ENCODE data around the gene NXPE3. TPM values are rescaled to one million over a fixed set of nuclear protein-coding genes. Genes with fewer than 3 reads are reported as not detected.

Gene NXPE3
- total and polyA plus RNA-seq, 2 of the 8 experiments (the other 6 are each of a cell fraction or from before 2014, with no cell fraction given), result 10.9 to 22.7 TPM

DNA sequence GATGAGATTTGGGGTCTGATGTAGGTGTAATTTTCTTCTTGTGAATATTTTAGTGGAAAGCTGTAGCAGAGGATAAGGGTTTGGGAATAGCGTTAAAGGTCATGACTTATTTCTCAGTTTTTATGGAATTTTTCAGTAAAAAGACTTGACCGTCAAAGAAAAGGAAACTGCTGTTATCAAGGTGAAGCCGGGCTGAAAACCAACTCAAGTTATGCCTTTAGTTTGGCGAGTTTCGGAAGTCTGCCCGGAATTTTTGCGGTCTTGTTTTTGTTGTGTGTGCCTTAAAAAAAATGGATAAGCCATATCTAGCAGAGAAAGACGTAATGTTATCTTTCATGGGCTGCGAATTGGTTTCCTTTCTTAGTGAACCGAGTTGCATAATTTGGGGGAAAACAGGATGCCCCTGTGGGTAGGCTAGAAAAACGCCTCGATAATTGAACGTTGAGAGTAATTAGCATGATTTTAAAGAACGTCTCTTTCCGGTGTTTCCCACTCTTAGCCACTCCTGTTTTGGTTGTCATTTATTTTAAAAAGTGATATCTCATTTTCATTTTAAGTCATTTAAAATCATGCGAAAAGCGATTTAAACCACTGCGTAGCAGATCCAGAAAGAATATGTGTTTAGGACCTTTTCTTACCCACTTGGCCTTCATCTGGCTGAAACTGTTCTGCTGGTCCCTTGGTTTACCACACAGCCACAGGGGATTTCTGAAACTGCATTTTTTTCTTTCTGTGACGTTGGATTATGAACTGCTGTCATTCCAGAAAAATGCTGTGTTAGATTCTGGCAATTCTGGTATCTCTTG, 71.4 kb downstream of the NXPE3 start (continued):
- TF ChIP-seq, protein P1, sequence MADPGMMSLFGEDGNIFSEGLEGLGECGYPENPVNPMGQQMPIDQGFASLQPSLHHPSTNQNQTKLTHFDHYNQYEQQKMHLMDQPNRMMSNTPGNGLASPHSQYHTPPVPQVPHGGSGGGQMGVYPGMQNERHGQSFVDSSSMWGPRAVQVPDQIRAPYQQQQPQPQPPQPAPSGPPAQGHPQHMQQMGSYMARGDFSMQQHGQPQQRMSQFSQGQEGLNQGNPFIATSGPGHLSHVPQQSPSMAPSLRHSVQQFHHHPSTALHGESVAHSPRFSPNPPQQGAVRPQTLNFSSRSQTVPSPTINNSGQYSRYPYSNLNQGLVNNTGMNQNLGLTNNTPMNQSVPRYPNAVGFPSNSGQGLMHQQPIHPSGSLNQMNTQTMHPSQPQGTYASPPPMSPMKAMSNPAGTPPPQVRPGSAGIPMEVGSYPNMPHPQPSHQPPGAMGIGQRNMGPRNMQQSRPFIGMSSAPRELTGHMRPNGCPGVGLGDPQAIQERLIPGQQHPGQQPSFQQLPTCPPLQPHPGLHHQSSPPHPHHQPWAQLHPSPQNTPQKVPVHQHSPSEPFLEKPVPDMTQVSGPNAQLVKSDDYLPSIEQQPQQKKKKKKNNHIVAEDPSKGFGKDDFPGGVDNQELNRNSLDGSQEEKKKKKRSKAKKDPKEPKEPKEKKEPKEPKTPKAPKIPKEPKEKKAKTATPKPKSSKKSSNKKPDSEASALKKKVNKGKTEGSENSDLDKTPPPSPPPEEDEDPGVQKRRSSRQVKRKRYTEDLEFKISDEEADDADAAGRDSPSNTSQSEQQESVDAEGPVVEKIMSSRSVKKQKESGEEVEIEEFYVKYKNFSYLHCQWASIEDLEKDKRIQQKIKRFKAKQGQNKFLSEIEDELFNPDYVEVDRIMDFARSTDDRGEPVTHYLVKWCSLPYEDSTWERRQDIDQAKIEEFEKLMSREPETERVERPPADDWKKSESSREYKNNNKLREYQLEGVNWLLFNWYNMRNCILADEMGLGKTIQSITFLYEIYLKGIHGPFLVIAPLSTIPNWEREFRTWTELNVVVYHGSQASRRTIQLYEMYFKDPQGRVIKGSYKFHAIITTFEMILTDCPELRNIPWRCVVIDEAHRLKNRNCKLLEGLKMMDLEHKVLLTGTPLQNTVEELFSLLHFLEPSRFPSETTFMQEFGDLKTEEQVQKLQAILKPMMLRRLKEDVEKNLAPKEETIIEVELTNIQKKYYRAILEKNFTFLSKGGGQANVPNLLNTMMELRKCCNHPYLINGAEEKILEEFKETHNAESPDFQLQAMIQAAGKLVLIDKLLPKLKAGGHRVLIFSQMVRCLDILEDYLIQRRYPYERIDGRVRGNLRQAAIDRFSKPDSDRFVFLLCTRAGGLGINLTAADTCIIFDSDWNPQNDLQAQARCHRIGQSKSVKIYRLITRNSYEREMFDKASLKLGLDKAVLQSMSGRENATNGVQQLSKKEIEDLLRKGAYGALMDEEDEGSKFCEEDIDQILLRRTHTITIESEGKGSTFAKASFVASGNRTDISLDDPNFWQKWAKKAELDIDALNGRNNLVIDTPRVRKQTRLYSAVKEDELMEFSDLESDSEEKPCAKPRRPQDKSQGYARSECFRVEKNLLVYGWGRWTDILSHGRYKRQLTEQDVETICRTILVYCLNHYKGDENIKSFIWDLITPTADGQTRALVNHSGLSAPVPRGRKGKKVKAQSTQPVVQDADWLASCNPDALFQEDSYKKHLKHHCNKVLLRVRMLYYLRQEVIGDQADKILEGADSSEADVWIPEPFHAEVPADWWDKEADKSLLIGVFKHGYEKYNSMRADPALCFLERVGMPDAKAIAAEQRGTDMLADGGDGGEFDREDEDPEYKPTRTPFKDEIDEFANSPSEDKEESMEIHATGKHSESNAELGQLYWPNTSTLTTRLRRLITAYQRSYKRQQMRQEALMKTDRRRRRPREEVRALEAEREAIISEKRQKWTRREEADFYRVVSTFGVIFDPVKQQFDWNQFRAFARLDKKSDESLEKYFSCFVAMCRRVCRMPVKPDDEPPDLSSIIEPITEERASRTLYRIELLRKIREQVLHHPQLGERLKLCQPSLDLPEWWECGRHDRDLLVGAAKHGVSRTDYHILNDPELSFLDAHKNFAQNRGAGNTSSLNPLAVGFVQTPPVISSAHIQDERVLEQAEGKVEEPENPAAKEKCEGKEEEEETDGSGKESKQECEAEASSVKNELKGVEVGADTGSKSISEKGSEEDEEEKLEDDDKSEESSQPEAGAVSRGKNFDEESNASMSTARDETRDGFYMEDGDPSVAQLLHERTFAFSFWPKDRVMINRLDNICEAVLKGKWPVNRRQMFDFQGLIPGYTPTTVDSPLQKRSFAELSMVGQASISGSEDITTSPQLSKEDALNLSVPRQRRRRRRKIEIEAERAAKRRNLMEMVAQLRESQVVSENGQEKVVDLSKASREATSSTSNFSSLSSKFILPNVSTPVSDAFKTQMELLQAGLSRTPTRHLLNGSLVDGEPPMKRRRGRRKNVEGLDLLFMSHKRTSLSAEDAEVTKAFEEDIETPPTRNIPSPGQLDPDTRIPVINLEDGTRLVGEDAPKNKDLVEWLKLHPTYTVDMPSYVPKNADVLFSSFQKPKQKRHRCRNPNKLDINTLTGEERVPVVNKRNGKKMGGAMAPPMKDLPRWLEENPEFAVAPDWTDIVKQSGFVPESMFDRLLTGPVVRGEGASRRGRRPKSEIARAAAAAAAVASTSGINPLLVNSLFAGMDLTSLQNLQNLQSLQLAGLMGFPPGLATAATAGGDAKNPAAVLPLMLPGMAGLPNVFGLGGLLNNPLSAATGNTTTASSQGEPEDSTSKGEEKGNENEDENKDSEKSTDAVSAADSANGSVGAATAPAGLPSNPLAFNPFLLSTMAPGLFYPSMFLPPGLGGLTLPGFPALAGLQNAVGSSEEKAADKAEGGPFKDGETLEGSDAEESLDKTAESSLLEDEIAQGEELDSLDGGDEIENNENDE (IDR thresholded peaks at IDR 0.05; ENCODE audit: insufficient replicate concordance, low read length), result no peak
- TF ChIP-seq, protein P2, sequence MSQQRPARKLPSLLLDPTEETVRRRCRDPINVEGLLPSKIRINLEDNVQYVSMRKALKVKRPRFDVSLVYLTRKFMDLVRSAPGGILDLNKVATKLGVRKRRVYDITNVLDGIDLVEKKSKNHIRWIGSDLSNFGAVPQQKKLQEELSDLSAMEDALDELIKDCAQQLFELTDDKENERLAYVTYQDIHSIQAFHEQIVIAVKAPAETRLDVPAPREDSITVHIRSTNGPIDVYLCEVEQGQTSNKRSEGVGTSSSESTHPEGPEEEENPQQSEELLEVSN (IDR thresholded peaks at IDR 0.05), result no peak
- TF ChIP-seq JUND (IDR thresholded peaks at IDR 0.05; ENCODE audit: low read length) (no peak), RXRA (IDR thresholded peaks at IDR 0.05; ENCODE audit: insufficient read depth, low read depth, low read length) (no peak), SRF (IDR thresholded peaks at IDR 0.05; ENCODE audit: low read depth, low read length) (no peak), RAD21 (IDR thresholded peaks at IDR 0.05 in 1 of 2, conservative IDR thresholded peaks at IDR 0.05 in 1 of 2; ENCODE audit: low read depth in 2 of 2, low read length in 2 of 2) (no peak), EGR1 (IDR thresholded peaks at IDR 0.05; ENCODE audit: borderline replicate concordance, low read depth, low read length) (no peak), BRCA1 (IDR thresholded peaks at IDR 0.05; ENCODE audit: low read depth, low read length) (no peak), GABPA (IDR thresholded peaks at IDR 0.05; ENCODE audit: borderline replicate concordance, insufficient read depth, low read length) (no peak)
